SK-N-SH treated with all-trans-retinoic acid at 6 μM for 48 hours (cell line): Measurements from ENCODE around the gene R3HDM4.

Source experiments
- ATAC-seq: fragments of 200-7000 bp; cut with Tn5 transposase; 3 replicates; pipeline ENCODE4 v1.9.1; 2020; ENCODE audit warnings: mild to moderate bottlenecking, moderate library complexity
- ARNTL ChIP-seq: fragments of 450-650 bp; formaldehyde crosslinking; IDR thresholded peaks from 2 replicates; pipeline ENCODE4 v1.5.0; 2020; ENCODE audit warnings: low read depth, mild to moderate bottlenecking, moderate library complexity, borderline replicate concordance
- ESRRG ChIP-seq: fragments of 250-450 bp; sonication (Bioruptor Pico); IDR thresholded peaks from 2 replicates; pipeline ENCODE4 v1.6.1; 2021; ENCODE audit warnings: mild to moderate bottlenecking
- GLIS3 ChIP-seq: fragments of 250-450 bp; sonication (Bioruptor Pico); IDR thresholded peaks from 2 replicates; pipeline ENCODE4 v1.5.0; 2020; ENCODE audit warnings: mild to moderate bottlenecking, moderate library complexity
- ISL1 ChIP-seq: fragments of 250-450 bp; sonication (Bioruptor Pico); IDR thresholded peaks from 2 replicates; pipeline ENCODE4 v2.1.2; 2022; ENCODE audit warnings: mild to moderate bottlenecking, moderate library complexity
- OSR1 ChIP-seq: fragments of 250-450 bp; sonication (Bioruptor Pico); IDR thresholded peaks from 2 replicates; pipeline ENCODE4 v1.8.0; 2022; ENCODE audit warnings: moderate library complexity, mild to moderate bottlenecking, inconsistent platforms
- PPARA ChIP-seq: fragments of 250-450 bp; sonication (Bioruptor Pico); IDR thresholded peaks from 2 replicates; pipeline ENCODE4 v1.5.0; 2020; ENCODE audit warnings: mild to moderate bottlenecking, borderline replicate concordance
- RARB ChIP-seq: fragments of 250-450 bp; sonication (Bioruptor Pico); IDR thresholded peaks from 2 replicates; pipeline ENCODE4 v1.8.0; 2021; ENCODE audit warnings: mild to moderate bottlenecking, moderate library complexity
- SNAI2 ChIP-seq: fragments of 250-450 bp; sonication (Bioruptor Pico); IDR thresholded peaks from 2 replicates; pipeline ENCODE4 v1.5.0; 2020; ENCODE audit warnings: mild to moderate bottlenecking, moderate library complexity
- TCF4 ChIP-seq: fragments of 250-450 bp; sonication (Bioruptor Pico); IDR thresholded peaks from 2 replicates; pipeline ENCODE4 v1.8.0; 2021; ENCODE audit warnings: mild to moderate bottlenecking, moderate library complexity, borderline replicate concordance
- TOX ChIP-seq: fragments of 250-450 bp; sonication (Bioruptor Pico); IDR thresholded peaks from 2 replicates; pipeline ENCODE4 v1.8.0; 2021; ENCODE audit warnings: mild to moderate bottlenecking, moderate library complexity, borderline replicate concordance
- ZFP3 ChIP-seq: fragments of 250-450 bp; sonication (Bioruptor Pico); IDR thresholded peaks from 2 replicates; pipeline ENCODE4 v1.5.0; 2020; ENCODE audit warnings: mild to moderate bottlenecking, moderate library complexity
- ZFP30 ChIP-seq: fragments of 450-650 bp; formaldehyde crosslinking; IDR thresholded peaks from 2 replicates; pipeline ENCODE4 v1.5.0; 2022; ENCODE audit warnings: mild to moderate bottlenecking, moderate library complexity
- ZNF565 ChIP-seq: fragments of 450-650 bp; formaldehyde crosslinking; conservative IDR thresholded peaks from 2 replicates; pipeline ENCODE4 v1.5.0; 2020; ENCODE audit warnings: low read depth, mild to moderate bottlenecking, moderate library complexity
- ZNF70 ChIP-seq: fragments of 450-650 bp; formaldehyde crosslinking; IDR thresholded peaks from 2 replicates; pipeline ENCODE4 v1.5.0; 2020; ENCODE audit warnings: mild to moderate bottlenecking, moderate library complexity
- ZNF8 ChIP-seq: fragments of 450-650 bp; formaldehyde crosslinking; IDR thresholded peaks from 2 replicates; pipeline ENCODE4 v1.5.0; 2020; ENCODE audit warnings: mild to moderate bottlenecking, moderate library complexity
- TF ChIP-seq, protein P1 (sequence below): fragments of 250-450 bp; sonication (Bioruptor Pico); IDR thresholded peaks from 2 replicates; pipeline ENCODE4 v1.8.0; 2021; ENCODE audit warnings: low read depth, mild to moderate bottlenecking, moderate library complexity, borderline replicate concordance
- TF ChIP-seq, protein P2 (sequence below): fragments of 250-450 bp; sonication (Bioruptor Pico); IDR thresholded peaks from 2 replicates; pipeline ENCODE4 v1.5.0; 2020; ENCODE audit warnings: mild to moderate bottlenecking, moderate library complexity
- TF ChIP-seq, protein P3 (sequence below): fragments of 250-450 bp; sonication (Bioruptor Pico); IDR thresholded peaks from 2 replicates; pipeline ENCODE4 v1.5.1; 2020; ENCODE audit warnings: low read depth, mild to moderate bottlenecking, moderate library complexity
- TF ChIP-seq, protein P4 (sequence below): fragments of 250-450 bp; sonication (Bioruptor Pico); IDR thresholded peaks from 2 replicates; pipeline ENCODE4 v1.8.0; 2020; ENCODE audit warnings: mild to moderate bottlenecking, moderate library complexity, borderline replicate concordance
- TF ChIP-seq, protein P5 (sequence below): fragments of 250-450 bp; sonication (Bioruptor Pico); IDR thresholded peaks from 2 replicates; pipeline ENCODE4 v1.5.1; 2021; ENCODE audit warnings: mild to moderate bottlenecking, moderate library complexity

Gene R3HDM4

DNA sequence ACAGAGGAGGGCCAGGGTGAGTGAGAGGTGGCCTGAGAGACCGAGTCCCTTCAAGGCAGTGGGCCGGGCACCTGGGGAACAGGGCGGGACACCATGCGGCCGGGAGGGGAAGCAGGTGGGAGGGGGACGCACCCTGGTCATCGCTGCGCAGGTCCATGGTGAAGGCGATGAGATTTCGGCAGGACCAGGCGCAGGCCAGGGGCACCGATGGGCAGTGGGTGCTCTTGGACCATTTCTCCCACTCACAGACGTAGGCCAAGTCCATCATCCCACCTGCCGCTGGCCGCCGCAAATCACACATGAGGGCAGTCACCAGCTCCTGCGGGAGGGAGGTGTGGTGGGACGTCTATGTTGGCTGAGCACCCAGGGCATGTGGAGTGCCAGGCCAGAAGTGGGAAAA, 22.2 kb downstream of the R3HDM4 start:
- TF ChIP-seq ISL1 (CRISPR knock-in tag) (no peak), TCF4 (no peak), OSR1 (CRISPR knock-in tag) (no peak), GLIS3 (CRISPR knock-in tag) (no peak), SNAI2 (CRISPR knock-in tag) (no peak), ZFP3 (CRISPR knock-in tag) (no peak)
- TF ChIP-seq, protein P1, sequence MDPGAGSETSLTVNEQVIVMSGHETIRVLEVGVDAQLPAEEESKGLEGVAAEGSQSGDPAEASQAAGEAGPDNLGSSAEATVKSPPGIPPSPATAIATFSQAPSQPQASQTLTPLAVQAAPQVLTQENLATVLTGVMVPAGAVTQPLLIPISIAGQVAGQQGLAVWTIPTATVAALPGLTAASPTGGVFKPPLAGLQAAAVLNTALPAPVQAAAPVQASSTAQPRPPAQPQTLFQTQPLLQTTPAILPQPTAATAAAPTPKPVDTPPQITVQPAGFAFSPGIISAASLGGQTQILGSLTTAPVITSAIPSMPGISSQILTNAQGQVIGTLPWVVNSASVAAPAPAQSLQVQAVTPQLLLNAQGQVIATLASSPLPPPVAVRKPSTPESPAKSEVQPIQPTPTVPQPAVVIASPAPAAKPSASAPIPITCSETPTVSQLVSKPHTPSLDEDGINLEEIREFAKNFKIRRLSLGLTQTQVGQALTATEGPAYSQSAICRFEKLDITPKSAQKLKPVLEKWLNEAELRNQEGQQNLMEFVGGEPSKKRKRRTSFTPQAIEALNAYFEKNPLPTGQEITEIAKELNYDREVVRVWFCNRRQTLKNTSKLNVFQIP (CRISPR knock-in tag), result no peak
- TF ChIP-seq, protein P2, sequence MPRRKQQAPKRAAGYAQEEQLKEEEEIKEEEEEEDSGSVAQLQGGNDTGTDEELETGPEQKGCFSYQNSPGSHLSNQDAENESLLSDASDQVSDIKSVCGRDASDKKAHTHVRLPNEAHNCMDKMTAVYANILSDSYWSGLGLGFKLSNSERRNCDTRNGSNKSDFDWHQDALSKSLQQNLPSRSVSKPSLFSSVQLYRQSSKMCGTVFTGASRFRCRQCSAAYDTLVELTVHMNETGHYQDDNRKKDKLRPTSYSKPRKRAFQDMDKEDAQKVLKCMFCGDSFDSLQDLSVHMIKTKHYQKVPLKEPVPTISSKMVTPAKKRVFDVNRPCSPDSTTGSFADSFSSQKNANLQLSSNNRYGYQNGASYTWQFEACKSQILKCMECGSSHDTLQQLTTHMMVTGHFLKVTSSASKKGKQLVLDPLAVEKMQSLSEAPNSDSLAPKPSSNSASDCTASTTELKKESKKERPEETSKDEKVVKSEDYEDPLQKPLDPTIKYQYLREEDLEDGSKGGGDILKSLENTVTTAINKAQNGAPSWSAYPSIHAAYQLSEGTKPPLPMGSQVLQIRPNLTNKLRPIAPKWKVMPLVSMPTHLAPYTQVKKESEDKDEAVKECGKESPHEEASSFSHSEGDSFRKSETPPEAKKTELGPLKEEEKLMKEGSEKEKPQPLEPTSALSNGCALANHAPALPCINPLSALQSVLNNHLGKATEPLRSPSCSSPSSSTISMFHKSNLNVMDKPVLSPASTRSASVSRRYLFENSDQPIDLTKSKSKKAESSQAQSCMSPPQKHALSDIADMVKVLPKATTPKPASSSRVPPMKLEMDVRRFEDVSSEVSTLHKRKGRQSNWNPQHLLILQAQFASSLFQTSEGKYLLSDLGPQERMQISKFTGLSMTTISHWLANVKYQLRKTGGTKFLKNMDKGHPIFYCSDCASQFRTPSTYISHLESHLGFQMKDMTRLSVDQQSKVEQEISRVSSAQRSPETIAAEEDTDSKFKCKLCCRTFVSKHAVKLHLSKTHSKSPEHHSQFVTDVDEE, result no peak
- ATAC-seq, result no peak

DNA sequence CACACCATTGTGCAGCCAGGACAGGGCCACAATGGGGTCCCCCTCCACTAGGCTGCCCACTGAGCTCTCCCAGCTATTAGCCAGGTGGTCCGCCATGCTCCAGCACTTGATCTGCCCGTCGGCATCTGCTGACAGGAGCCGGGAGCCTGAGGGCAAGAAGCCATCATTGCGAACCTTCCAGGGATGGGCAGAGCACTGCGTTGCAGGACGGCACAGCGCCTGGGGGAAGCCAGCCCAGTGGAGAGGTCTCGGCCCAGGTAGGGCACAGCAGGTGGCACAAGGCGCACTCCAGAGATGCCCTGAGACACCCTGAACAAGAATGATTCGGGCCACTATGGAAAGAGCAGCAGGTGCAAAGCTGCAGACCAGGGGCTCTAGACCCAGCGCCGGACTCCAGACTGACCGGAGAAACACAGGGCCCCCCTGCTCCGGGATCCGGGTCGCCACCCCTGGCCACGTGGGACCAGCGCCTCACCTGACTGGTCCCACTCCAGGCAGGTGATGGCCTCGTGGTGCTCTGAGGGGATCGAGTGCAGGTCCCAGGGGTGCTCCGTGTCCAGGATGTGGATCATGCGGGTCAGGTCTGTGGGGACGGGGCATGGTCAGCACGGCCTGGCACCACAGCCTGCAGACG, 23.2 kb downstream of the R3HDM4 start:
- ATAC-seq, result no peak
- no peak for TF ChIP-seq ZNF70 (CRISPR knock-in tag)
- TF ChIP-seq OSR1 (CRISPR knock-in tag), result no peak
- no peak for TF ChIP-seq ZFP30 (CRISPR knock-in tag)
- no peak for TF ChIP-seq ARNTL
- TF ChIP-seq, protein P3, sequence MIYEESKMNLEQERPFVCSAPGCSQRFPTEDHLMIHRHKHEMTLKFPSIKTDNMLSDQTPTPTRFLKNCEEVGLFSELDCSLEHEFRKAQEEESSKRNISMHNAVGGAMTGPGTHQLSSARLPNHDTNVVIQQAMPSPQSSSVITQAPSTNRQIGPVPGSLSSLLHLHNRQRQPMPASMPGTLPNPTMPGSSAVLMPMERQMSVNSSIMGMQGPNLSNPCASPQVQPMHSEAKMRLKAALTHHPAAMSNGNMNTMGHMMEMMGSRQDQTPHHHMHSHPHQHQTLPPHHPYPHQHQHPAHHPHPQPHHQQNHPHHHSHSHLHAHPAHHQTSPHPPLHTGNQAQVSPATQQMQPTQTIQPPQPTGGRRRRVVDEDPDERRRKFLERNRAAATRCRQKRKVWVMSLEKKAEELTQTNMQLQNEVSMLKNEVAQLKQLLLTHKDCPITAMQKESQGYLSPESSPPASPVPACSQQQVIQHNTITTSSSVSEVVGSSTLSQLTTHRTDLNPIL, result no peak
- no peak for TF ChIP-seq ESRRG
- TF ChIP-seq, protein P4, sequence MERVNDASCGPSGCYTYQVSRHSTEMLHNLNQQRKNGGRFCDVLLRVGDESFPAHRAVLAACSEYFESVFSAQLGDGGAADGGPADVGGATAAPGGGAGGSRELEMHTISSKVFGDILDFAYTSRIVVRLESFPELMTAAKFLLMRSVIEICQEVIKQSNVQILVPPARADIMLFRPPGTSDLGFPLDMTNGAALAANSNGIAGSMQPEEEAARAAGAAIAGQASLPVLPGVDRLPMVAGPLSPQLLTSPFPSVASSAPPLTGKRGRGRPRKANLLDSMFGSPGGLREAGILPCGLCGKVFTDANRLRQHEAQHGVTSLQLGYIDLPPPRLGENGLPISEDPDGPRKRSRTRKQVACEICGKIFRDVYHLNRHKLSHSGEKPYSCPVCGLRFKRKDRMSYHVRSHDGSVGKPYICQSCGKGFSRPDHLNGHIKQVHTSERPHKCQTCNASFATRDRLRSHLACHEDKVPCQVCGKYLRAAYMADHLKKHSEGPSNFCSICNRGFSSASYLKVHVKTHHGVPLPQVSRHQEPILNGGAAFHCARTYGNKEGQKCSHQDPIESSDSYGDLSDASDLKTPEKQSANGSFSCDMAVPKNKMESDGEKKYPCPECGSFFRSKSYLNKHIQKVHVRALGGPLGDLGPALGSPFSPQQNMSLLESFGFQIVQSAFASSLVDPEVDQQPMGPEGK (CRISPR knock-in tag), result no peak
- TF ChIP-seq TOX (CRISPR knock-in tag), result no peak
- no peak for TF ChIP-seq PPARA (CRISPR knock-in tag)
- no peak for TF ChIP-seq RARB (CRISPR knock-in tag)
- no peak for TF ChIP-seq ZNF8
- TF ChIP-seq ZNF565 (CRISPR knock-in tag), result no peak
- no peak for TF ChIP-seq GLIS3 (CRISPR knock-in tag)

DNA sequence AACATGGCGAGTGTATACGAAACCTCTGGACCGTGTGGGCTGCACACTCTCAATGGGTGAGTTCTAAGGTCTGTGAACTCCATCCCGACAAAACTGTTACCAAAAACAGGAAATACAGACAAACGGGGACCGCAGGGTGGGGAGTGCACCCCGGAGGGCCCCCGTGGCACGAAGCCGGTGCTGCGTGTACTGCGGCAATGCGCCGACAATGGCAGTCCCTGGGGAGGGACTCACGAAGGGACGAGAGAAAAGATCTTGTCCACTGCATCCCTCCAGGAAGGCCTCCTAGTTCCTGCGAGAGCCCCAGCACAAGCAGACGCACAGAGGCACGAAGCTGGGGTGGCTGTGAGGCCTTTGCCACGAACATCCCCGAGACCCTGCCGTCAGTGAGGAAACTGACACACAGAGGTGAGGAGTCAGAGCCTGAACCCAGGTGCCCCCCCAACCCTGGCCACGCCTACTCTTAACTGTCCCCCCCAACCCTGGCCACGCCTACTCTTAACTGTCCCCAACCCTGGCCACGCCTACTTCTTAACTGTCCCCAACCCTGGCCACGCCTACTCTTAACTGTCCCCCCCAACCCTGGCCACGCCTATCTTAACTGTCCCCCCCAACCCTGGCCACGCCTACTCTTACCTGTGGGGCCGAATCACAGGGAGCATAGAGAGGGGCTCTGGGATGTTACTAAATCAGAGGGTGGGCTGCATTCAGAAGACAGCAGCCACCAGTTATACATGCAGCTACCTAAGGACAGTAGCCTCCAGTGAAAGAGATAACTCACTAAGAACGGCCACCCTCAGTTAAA, 24.2 kb downstream of the R3HDM4 start:
- ATAC-seq, result no peak
- no peak for TF ChIP-seq ZFP30 (CRISPR knock-in tag)
- TF ChIP-seq TOX (CRISPR knock-in tag), result no peak
- TF ChIP-seq, protein P4 (CRISPR knock-in tag), result no peak
- TF ChIP-seq ZFP3 (CRISPR knock-in tag), result no peak
- no peak for TF ChIP-seq SNAI2 (CRISPR knock-in tag)
- TF ChIP-seq, protein P3, result no peak
- no peak for TF ChIP-seq ARNTL
- TF ChIP-seq, protein P5, sequence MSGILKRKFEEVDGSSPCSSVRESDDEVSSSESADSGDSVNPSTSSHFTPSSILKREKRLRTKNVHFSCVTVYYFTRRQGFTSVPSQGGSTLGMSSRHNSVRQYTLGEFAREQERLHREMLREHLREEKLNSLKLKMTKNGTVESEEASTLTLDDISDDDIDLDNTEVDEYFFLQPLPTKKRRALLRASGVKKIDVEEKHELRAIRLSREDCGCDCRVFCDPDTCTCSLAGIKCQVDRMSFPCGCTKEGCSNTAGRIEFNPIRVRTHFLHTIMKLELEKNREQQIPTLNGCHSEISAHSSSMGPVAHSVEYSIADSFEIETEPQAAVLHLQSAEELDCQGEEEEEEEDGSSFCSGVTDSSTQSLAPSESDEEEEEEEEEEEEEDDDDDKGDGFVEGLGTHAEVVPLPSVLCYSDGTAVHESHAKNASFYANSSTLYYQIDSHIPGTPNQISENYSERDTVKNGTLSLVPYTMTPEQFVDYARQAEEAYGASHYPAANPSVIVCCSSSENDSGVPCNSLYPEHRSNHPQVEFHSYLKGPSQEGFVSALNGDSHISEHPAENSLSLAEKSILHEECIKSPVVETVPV (CRISPR knock-in tag), result no peak
- TF ChIP-seq, protein P2, result no peak
